T-cell (primary cell): ENCODE data around the gene ARSD. TPM values are rescaled to one million over a fixed set of nuclear protein-coding genes. Genes with fewer than 3 reads are reported as not detected.
"Not testable (repeated sequence)": the region's sequence is repeated elsewhere in the genome, so short reads cannot be mapped to it uniquely, and the experiment has no call there.

Experiments used
- ATAC-seq, 4 experiments: fragments of 200-7000 bp in 3 of 4; fragments of 150-1000 bp in 1 of 4; cut with Tn5 transposase; replicated peaks in 1 of 4; 1 replicate in 3 of 4; 2 replicates in 1 of 4; pipeline ENCODE4 v1.10.0; 2021; ENCODE audit warnings: moderate library complexity in 3 of 4, mild to moderate bottlenecking in 2 of 4, moderate number of reproducible peaks in 1 of 4
- CTCF ChIA-PET, 2 donors: fragments of 300-600 bp; sonication (Branson Sonifier 250); formaldehyde crosslinking; loops; one replicate each; lab custom pipeline; 2022; ENCODE audit warnings: antibody characterized with exemption in 2 of 2; lab: Charles Lee
- POLR2A ChIA-PET, 2 donors: fragments of 300-600 bp; sonication (Branson Sonifier 250); formaldehyde crosslinking; loops; one replicate each; lab custom pipeline; 2022; ENCODE audit warnings: antibody characterized with exemption in 2 of 2; lab: Charles Lee
- DNase-seq, 35 experiments: peaks; one replicate each; pipeline versions ENCODE4 v3.0.0 to v3.0.0-alpha.2; 2013 to 2023
- H3K27ac ChIP-seq: one replicate; pipeline ENCODE4 v1.5.1; 2013; ENCODE audit warnings: low read length
- H3K27me3 ChIP-seq, 2 experiments: replicated peaks in 1 of 2; 1 replicate in 1 of 2; 2 replicates in 1 of 2; pipeline versions ENCODE4 v1.6.1 to v1.7.0; 2013; ENCODE audit warnings: low read length in 1 of 2, mixed read lengths in 1 of 2; ENCODE audit not compliant: control insufficient read depth in 2 of 2, insufficient read depth in 2 of 2; ENCODE audit errors: extremely low read depth in 1 of 2
- H3K36me3 ChIP-seq, 2 donors: 1 replicate in 1 of 2; 2 replicates in 1 of 2; pipeline versions ENCODE4 v1.6.1 to v1.7.0; 2013; ENCODE audit warnings: low read length in 1 of 2; ENCODE audit not compliant: control insufficient read depth in 2 of 2, insufficient read depth in 1 of 2; ENCODE audit errors: extremely low read depth in 1 of 2
- H3K4me1 ChIP-seq, 2 experiments: 1 replicate in 1 of 2; 2 replicates in 1 of 2; pipeline versions ENCODE4 v1.6.1 to v1.7.0; 2013; ENCODE audit warnings: low read length in 2 of 2, mixed read lengths in 1 of 2; ENCODE audit not compliant: insufficient read depth in 2 of 2, control insufficient read depth in 1 of 2; ENCODE audit errors: extremely low read depth in 1 of 2
- H3K4me3 ChIP-seq, 2 donors: 1 replicate in 1 of 2; 2 replicates in 1 of 2; pipeline versions ENCODE4 v1.5.1 to v1.7.0; 2013; ENCODE audit warnings: mild to moderate bottlenecking in 2 of 2, low read length in 1 of 2, moderate library complexity in 1 of 2; ENCODE audit not compliant: control insufficient read depth in 1 of 2; ENCODE audit errors: extremely low read depth in 1 of 2
- H3K9me3 ChIP-seq: 2 replicates; pipeline ENCODE4 v1.7.0; 2013
- H3K27ac Mint-ChIP-seq, 2 donors: one replicate each; pipeline ENCODE4 v1.8.0; 2020 to 2021; ENCODE audit warnings: mild to moderate bottlenecking in 2 of 2, mixed read lengths in 2 of 2
- H3K27me3 Mint-ChIP-seq, 2 donors: one replicate each; pipeline ENCODE4 v1.8.0; 2021 to 2022; ENCODE audit warnings: mixed read lengths in 2 of 2
- H3K36me3 Mint-ChIP-seq: one replicate; pipeline ENCODE4 v1.8.0; 2021; ENCODE audit warnings: mixed read lengths
- H3K4me1 Mint-ChIP-seq, 3 donors: one replicate each; pipeline ENCODE4 v1.8.0; 2020 to 2022; ENCODE audit warnings: mixed read lengths in 3 of 3, mild to moderate bottlenecking in 1 of 3
- H3K4me3 Mint-ChIP-seq, 3 donors: one replicate each; pipeline ENCODE4 v1.8.0; 2020 to 2022; ENCODE audit warnings: mild to moderate bottlenecking in 3 of 3, mixed read lengths in 3 of 3, moderate library complexity in 3 of 3
- H3K9me3 Mint-ChIP-seq, 3 donors: one replicate each; pipeline ENCODE4 v1.8.0; 2020 to 2022; ENCODE audit warnings: mixed read lengths in 3 of 3
- WGBS: methylation state at CpG from one replicate; pipeline ENCODE4 v1.1.5; 2013; ENCODE audit warnings: missing lambda C conversion rate; ENCODE audit not compliant: insufficient coverage; 5-methylcytosine and 5-hydroxymethylcytosine counted together
- total RNA-seq, 35 experiments: library from RNA in 6 of 35; stranded (reverse) in 6 of 35; fragments of 120-200 nt in 1 of 35; gene quantifications; one replicate each; pipeline versions ENCODE4 v1.2.1 to v1.2.4 and lab custom pipeline; 2013 to 2026

Gene ARSD
- total RNA-seq, 5 donors from 2014 or later (not counting 1 experiment from before 2014, with no cell fraction given) = 1.4 to 4.7 (median 3.1) TPM

DNA sequence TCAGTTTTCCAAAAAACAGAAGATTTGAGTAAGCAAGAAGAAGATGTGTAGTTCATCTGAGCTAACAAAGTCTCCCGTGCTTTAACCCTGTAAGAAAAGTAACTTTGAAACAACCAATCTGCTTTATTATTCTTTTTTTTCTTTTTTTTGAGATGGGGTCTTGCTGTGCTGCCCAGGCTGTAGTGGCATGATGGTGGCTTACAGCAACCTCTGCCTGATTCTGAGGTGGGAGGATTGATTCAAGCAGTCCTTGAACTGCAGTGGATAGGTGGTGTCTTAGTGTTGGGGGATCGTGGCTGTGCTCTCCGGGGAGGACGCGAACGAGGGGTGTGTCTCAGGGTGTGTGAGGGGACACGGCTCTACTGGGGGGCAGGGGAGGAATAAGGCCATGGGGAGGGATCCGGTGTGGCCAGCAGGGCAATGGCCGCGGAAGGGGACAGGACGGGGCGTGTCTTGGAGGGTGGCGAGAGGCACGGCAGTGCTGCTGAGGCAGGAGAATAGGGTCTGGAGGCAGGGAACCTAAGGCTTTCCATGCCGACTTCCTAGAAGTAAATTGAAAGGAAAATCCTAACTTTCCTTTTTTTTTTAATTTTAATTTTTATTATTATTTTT, 2.4 kb downstream of the ARSD start:
- ChIA-PET POLR2A (no interaction called here), CTCF (no interaction called here)
- Histone ChIP-seq H3K9me3 (no peaks in the 10 kb centered on the region), H3K4me1 (peaks cover 0 to 4% of the 10 kb centered on the region in 2 experiments), H3K4me3 (no peak overlapping the region), H3K36me3 (no peaks in the 10 kb centered on the region), H3K27ac (no peak overlapping the region), H3K27me3 (no peaks in the 10 kb centered on the region)
- DNase-seq (no peak), ATAC-seq (no peak)
- 100% methylated on average over 5 of the region's 15 CpGs for WGBS
- H3K36me3 Mint-ChIP-seq = no peaks in the 10 kb centered on the region
- H3K27ac Mint-ChIP-seq = peak overlapping the region in 1 of 2 donors; percentile 45
- H3K4me3 Mint-ChIP-seq = no peak overlapping the region
- H3K27me3 Mint-ChIP-seq = peaks cover 6% of the 10 kb centered on the region in 2 donors
- peaks cover 0 to 4% (median 4%) of the 10 kb centered on the region in 3 donors for H3K4me1 Mint-ChIP-seq
- H3K9me3 Mint-ChIP-seq = no peaks in the 10 kb centered on the region

- H3K36me3 Mint-ChIP-seq, POLR2A ChIA-PET, ATAC-seq, H3K4me3 Mint-ChIP-seq, H3K4me1 Mint-ChIP-seq, H3K27me3 Mint-ChIP-seq, H3K9me3 Mint-ChIP-seq, H3K27ac ChIP-seq, H3K9me3 ChIP-seq, CTCF ChIA-PET, H3K4me3 ChIP-seq, DNase-seq, H3K36me3 ChIP-seq, H3K27me3 ChIP-seq, H3K4me1 ChIP-seq: not testable (repeated sequence)
- WGBS = 100% methylated on average over 2 of the region's 4 CpGs
- H3K27ac Mint-ChIP-seq = peak overlapping the region in 1 of 2 donors; percentile 45
Measured at GRCh38 chrX:2926255-2926654, 2.9 kb downstream of the ARSD start.

DNA sequence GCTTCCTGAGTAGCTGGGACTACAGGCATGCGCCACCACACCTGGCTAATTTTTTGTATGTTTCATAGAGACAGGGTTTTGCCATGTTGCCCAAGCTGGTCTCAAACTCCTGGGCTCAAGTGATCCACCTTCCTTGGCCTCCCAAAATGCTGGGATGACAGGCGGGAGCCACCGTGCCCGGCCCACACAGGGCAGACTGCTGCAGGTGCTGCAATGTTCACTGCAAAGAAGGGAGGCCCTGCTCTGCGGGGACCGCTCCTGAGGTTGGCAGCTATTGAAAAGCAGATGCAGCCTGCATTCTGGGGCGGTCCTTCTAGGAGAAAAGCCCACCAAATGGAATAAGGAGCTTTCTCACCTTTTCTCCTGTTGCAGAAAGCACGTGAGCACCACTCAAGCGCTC, 5.0 kb downstream of the ARSD start:
- ChIA-PET POLR2A (no interaction called here), CTCF (no interaction called here)
- H3K4me1 Mint-ChIP-seq = peaks cover 0 to 2% (median 0%) of the 10 kb centered on the region in 3 donors
- peaks cover 6% of the 10 kb centered on the region for H3K36me3 Mint-ChIP-seq
- no peaks in the 10 kb centered on the region for H3K27me3 ChIP-seq
- H3K4me3 Mint-ChIP-seq = no peak overlapping the region
- H3K4me3 ChIP-seq = no peak overlapping the region
- no peak overlapping the region for H3K27ac Mint-ChIP-seq
- no peaks in the 10 kb centered on the region for H3K4me1 ChIP-seq
- no peak overlapping the region for H3K27ac ChIP-seq
- ATAC-seq (no peak), DNase-seq (no peak)
- H3K36me3 ChIP-seq = no peaks in the 10 kb centered on the region
- H3K9me3 Mint-ChIP-seq = no peaks in the 10 kb centered on the region
- 100% methylated on average over 1 of the region's 9 CpGs for WGBS
- H3K27me3 Mint-ChIP-seq = no peaks in the 10 kb centered on the region
- H3K9me3 ChIP-seq = no peaks in the 10 kb centered on the region

DNA sequence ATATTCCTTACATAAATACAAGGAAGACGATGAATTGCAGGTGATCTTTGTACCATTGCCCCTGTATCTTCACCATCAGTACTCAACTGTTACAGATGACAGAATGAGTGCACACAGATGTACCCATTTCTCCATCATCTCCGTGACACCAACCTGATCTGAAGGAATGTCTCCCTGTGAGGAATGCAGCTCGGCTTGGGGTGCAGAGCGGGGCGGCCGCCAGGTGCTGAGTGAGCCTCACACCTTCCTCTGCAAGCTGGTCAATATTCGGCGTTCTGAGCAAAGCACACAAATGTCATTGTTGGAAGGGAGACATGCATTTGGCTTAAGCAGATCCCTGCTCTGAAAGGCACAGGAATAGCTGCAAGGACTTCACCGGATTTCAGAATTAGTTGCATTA, 7.4 kb downstream of the ARSD start:
- H3K27me3 Mint-ChIP-seq = no peaks in the 10 kb centered on the region
- DNase-seq (no peak), ATAC-seq (no peak)
- 100% methylated on average over 1 of the region's 9 CpGs for whole genome bisulfite sequencing
- no peak overlapping the region for H3K27ac ChIP-seq
- no peak overlapping the region for H3K4me3 Mint-ChIP-seq
- no peaks in the 10 kb centered on the region for H3K4me1 ChIP-seq
- H3K36me3 ChIP-seq = no peaks in the 10 kb centered on the region
- no peaks in the 10 kb centered on the region for H3K27me3 ChIP-seq
- no peaks in the 10 kb centered on the region for H3K4me1 Mint-ChIP-seq
- no peak overlapping the region for H3K27ac Mint-ChIP-seq
- POLR2A ChIA-PET = no interaction called here
- no peak overlapping the region for H3K4me3 ChIP-seq
- CTCF ChIA-PET = no interaction called here
- no peaks in the 10 kb centered on the region for H3K9me3 Mint-ChIP-seq
- H3K36me3 Mint-ChIP-seq = peaks cover 6% of the 10 kb centered on the region
- no peaks in the 10 kb centered on the region for H3K9me3 ChIP-seq

- H3K27ac Mint-ChIP-seq = no peak overlapping the region
- Histone ChIP-seq H3K27me3 (no peaks in the 10 kb centered on the region), H3K4me3 (no peak overlapping the region), H3K36me3 (no peaks in the 10 kb centered on the region), H3K9me3 (no peaks in the 10 kb centered on the region), H3K27ac (no peak overlapping the region), H3K4me1 (no peaks in the 10 kb centered on the region)
- H3K9me3 Mint-ChIP-seq = peaks cover 0 to 4% (median 3%) of the 10 kb centered on the region in 3 donors
- DNase-seq = no peak
- H3K4me1 Mint-ChIP-seq = no peaks in the 10 kb centered on the region
- no peak overlapping the region for H3K4me3 Mint-ChIP-seq
- ChIA-PET POLR2A (no interaction called here), CTCF (no interaction called here)
- ATAC-seq = no peak
- WGBS = no CpG with 5 or more reads among the region's 1 CpG
- peaks cover 9% of the 10 kb centered on the region for H3K36me3 Mint-ChIP-seq
- H3K27me3 Mint-ChIP-seq = no peaks in the 10 kb centered on the region
Measured at GRCh38 chrX:2921193-2921592, 7.9 kb downstream of the ARSD start.

DNA sequence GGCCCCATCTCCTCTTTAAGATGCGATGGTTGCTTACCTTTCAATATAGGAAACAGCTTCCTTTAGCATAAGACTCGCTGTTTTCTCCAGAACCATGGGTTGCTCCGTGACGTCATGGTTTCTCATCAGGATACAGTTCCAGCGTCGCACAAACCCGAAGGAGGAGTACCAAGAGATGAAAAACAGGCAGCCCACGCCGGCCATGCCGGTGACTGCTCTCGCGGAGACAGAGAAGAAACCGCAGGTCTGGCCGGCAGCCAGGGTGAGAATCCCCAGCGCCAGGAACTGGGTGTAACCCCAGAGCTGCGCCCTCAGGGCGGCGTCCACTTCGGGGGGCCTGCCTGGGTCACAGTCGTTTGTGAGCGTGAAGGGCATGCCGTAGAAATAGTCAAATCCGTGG, 11.4 kb downstream of the ARSD start:
- POLR2A ChIA-PET = no interaction called here
- H3K9me3 Mint-ChIP-seq = peaks cover 0 to 4% (median 3%) of the 10 kb centered on the region in 3 donors
- peaks cover 9% of the 10 kb centered on the region for H3K36me3 Mint-ChIP-seq
- Histone ChIP-seq H3K36me3 (no peaks in the 10 kb centered on the region), H3K9me3 (no peaks in the 10 kb centered on the region), H3K4me1 (no peaks in the 10 kb centered on the region), H3K27ac (no peak overlapping the region), H3K27me3 (no peaks in the 10 kb centered on the region), H3K4me3 (no peak overlapping the region)
- no peak overlapping the region for H3K4me3 Mint-ChIP-seq
- no peak overlapping the region for H3K27ac Mint-ChIP-seq
- ATAC-seq (no peak), DNase-seq (no peak)
- peaks cover 0 to 4% of the 10 kb centered on the region in 2 donors for H3K27me3 Mint-ChIP-seq
- CTCF ChIA-PET = no interaction called here
- no peaks in the 10 kb centered on the region for H3K4me1 Mint-ChIP-seq
- 96% methylated on average over 10 of the region's 23 CpGs for WGBS

DNA sequence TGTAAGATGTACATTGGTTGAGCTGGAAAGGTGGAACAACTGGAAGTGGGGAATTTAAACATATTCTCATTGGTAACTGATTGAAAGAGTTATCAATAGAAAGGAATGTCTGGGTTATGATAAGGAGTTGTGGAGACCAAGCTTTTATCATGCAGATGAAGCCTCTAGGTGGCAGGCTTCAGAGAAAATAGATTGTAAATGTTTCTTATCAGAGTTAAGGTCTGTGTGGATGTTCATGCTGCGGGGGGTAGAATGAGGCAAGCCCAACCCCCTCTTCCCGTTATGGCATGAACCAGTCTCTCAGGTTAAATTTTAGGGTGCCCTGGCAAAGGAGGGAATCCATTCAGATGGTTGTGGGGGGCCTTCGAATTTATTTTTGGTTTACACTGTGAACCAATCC, 16.0 kb downstream of the ARSD start:
- no peaks in the 10 kb centered on the region for H3K4me1 Mint-ChIP-seq
- no CpG with 5 or more reads among the region's 3 CpGs for WGBS
- Histone ChIP-seq H3K27ac (no peak overlapping the region), H3K36me3 (no peaks in the 10 kb centered on the region), H3K4me1 (no peaks in the 10 kb centered on the region), H3K27me3 (no peaks in the 10 kb centered on the region), H3K4me3 (no peak overlapping the region), H3K9me3 (no peaks in the 10 kb centered on the region)
- CTCF ChIA-PET = no interaction called here
- DNase-seq (no peak), ATAC-seq (no peak)
- H3K27me3 Mint-ChIP-seq = peaks cover 0 to 4% of the 10 kb centered on the region in 2 donors
- no peak overlapping the region for H3K4me3 Mint-ChIP-seq
- peaks cover 0 to 4% (median 3%) of the 10 kb centered on the region in 3 donors for H3K9me3 Mint-ChIP-seq
- no peak overlapping the region for H3K27ac Mint-ChIP-seq
- H3K36me3 Mint-ChIP-seq = peaks cover 8% of the 10 kb centered on the region
- POLR2A ChIA-PET = no interaction called here
